A549 (cell line): ENCODE data around the gene RAP1A. TPM values are rescaled to one million over a fixed set of nuclear protein-coding genes. Genes with fewer than 3 reads are reported as not detected.
A peak's percentile ranks its signal among the peaks of the same experiment; 100 is the strongest.

Source experiments
- ATAC-seq, 2 experiments: fragments of 200-7000 bp in 1 of 2; fragments of >200 bp in 1 of 2; cut with Nextera tagmentation in 1 of 2; cut with Tn5 transposase in 1 of 2; 3 replicates each; pipeline versions ENCODE4 v1.8.0 to v1.9.1; 2018 to 2020; ENCODE audit warnings: mild to moderate bottlenecking in 1 of 2, moderate library complexity in 1 of 2
- CTCF ChIA-PET: fragments of 300-600 bp; sonication (Branson Sonifier 250); formaldehyde crosslinking; extraction: SDS; loops from one replicate; lab custom pipeline; 2021; ENCODE audit warnings: antibody characterized with exemption, inconsistent platforms; lab: Yijun Ruan, JAX
- POLR2A ChIA-PET: fragments of 350-600 bp; formaldehyde crosslinking; extraction: SDS; loops from one replicate; lab custom pipeline; 2021; ENCODE audit warnings: antibody characterized with exemption, inconsistent platforms; lab: Yijun Ruan, JAX
- DNase-seq, 2 experiments: peaks; one replicate each; pipeline versions ENCODE4 v3.0.0 to v3.0.0-alpha.2; 2011 to 2016; ENCODE audit warnings: low read depth in 1 of 2, low spot score in 1 of 2
- FAIRE-seq: peaks from 2 replicates; lab custom pipeline; 2011; peaks lifted over from hg19 to GRCh38; lab: Jason Lieb, UNC
- H3K27ac ChIP-seq, 2 experiments: fragments of >200 bp; sonication (Bioruptor Twin); formaldehyde crosslinking; 3 replicates each; pipeline ENCODE4 v1.5.1; 2016 to 2017
- H3K4me1 ChIP-seq: fragments of >200 bp; sonication (Bioruptor Twin); formaldehyde crosslinking; 3 replicates; pipeline ENCODE4 v1.6.1; 2016
- H3K4me2 ChIP-seq: fragments of >200 bp; sonication (Bioruptor Twin); formaldehyde crosslinking; 3 replicates; pipeline ENCODE4 v1.6.1; 2016
- H3K4me3 ChIP-seq: fragments of >200 bp; sonication (Bioruptor Twin); formaldehyde crosslinking; 3 replicates; pipeline ENCODE4 v1.5.1; 2016
- H3K9me3 ChIP-seq: fragments of >200 bp; sonication (Bioruptor Twin); formaldehyde crosslinking; 3 replicates; pipeline ENCODE4 v1.6.1; 2016
- BCL3 ChIP-seq: fragments of >200 bp; sonication (Bioruptor Twin); formaldehyde crosslinking; IDR thresholded peaks from 3 replicates; pipeline ENCODE4 v1.6.1; 2016
- CHD2 ChIP-seq: fragments of 150-350 bp; IDR thresholded peaks from 2 replicates; pipeline ENCODE4 v1.6.1; 2014; ENCODE audit warnings: low read length; ENCODE audit not compliant: partially characterized antibody
- CHD4 ChIP-seq: fragments of 200-600 bp; sonication (generic); IDR thresholded peaks from 2 replicates; pipeline ENCODE4 v1.6.1; 2016; ENCODE audit warnings: antibody characterized with exemption, mild to moderate bottlenecking, borderline replicate concordance
- CTCF ChIP-seq: fragments of >200 bp; sonication (Bioruptor Twin); formaldehyde crosslinking; IDR thresholded peaks from 3 replicates; pipeline ENCODE4 v1.5.1; 2016
- EHMT2 ChIP-seq: fragments of 200-600 bp; sonication (generic); IDR thresholded peaks from 2 replicates; pipeline ENCODE4 v1.6.1; 2016; ENCODE audit warnings: antibody characterized with exemption, low read depth, mild to moderate bottlenecking, moderate library complexity
- ESRRA ChIP-seq: fragments of 150-350 bp; IDR thresholded peaks from 2 replicates; pipeline ENCODE4 v1.6.1; 2014; ENCODE audit warnings: mild to moderate bottlenecking, low read length, borderline replicate concordance
- GATA3 ChIP-seq: IDR thresholded peaks from 2 replicates; pipeline ENCODE4 v1.6.1; 2012; ENCODE audit warnings: borderline replicate concordance
- HMGXB4 ChIP-seq: fragments of 250-450 bp; sonication (Bioruptor Pico); IDR thresholded peaks from 2 replicates; pipeline ENCODE4 v1.5.0; 2021; ENCODE audit warnings: mild to moderate bottlenecking, moderate library complexity, borderline replicate concordance
- HOXA7 ChIP-seq: fragments of 250-450 bp; sonication (Bioruptor Pico); IDR thresholded peaks from 2 replicates; pipeline ENCODE4 v1.5.0; 2020; ENCODE audit warnings: mild to moderate bottlenecking, moderate library complexity
- KDM5A ChIP-seq: fragments of 200-600 bp; sonication (generic); IDR thresholded peaks from 2 replicates; pipeline ENCODE4 v1.6.1; 2016; ENCODE audit warnings: antibody characterized with exemption, mild to moderate bottlenecking
- MAFK ChIP-seq: fragments of 450-650 bp; IDR thresholded peaks from 2 replicates; pipeline ENCODE4 v1.6.1; 2014; ENCODE audit not compliant: partially characterized antibody
- MAZ ChIP-seq: fragments of 150-350 bp; IDR thresholded peaks from 2 replicates; pipeline ENCODE4 v1.6.1; 2014; ENCODE audit warnings: antibody characterized with exemption, low read depth, low read length, borderline replicate concordance
- NFE2L2 ChIP-seq: fragments of 150-350 bp; conservative IDR thresholded peaks from 2 replicates; pipeline ENCODE4 v1.6.1; 2014; ENCODE audit warnings: low read length
- PHF8 ChIP-seq: fragments of 200-600 bp; sonication (generic); IDR thresholded peaks from 2 replicates; pipeline ENCODE4 v1.6.1; 2016; ENCODE audit warnings: low read depth, mild to moderate bottlenecking, antibody characterized with exemption, moderate library complexity, borderline replicate concordance
- POLR2AphosphoS2 ChIP-seq: conservative IDR thresholded peaks from 2 replicates; pipeline ENCODE4 v1.6.1; 2012; ENCODE audit warnings: low read length, improper control_type of control experiment, inconsistent platforms
- RARB ChIP-seq: fragments of 250-450 bp; sonication (Bioruptor Pico); IDR thresholded peaks from 2 replicates; pipeline ENCODE4 v1.8.0; 2021; ENCODE audit warnings: mild to moderate bottlenecking, moderate library complexity
- RCOR1 ChIP-seq: fragments of 150-350 bp; IDR thresholded peaks from 2 replicates; pipeline ENCODE4 v1.6.1; 2014; ENCODE audit warnings: antibody characterized with exemption, low read length, low read depth
- RFX5 ChIP-seq: fragments of 450-650 bp; IDR thresholded peaks from 2 replicates; pipeline ENCODE4 v1.7.1; 2014; ENCODE audit warnings: antibody characterized with exemption, mild to moderate bottlenecking, moderate library complexity
- ZNF302 ChIP-seq: fragments of 250-450 bp; sonication (Bioruptor Pico); IDR thresholded peaks from 2 replicates; pipeline ENCODE4 v1.9.0; 2021; ENCODE audit warnings: inconsistent platforms, mild to moderate bottlenecking, moderate library complexity
- ZSCAN20 ChIP-seq: fragments of 250-450 bp; sonication (Bioruptor Pico); IDR thresholded peaks from 2 replicates; pipeline ENCODE4 v1.8.0; 2022; ENCODE audit warnings: mild to moderate bottlenecking, moderate library complexity
- WGBS: methylation state at CpG from one replicate; pipeline ENCODE4 v1.1.6; 2017; ENCODE audit errors: missing lambda C conversion rate; 5-methylcytosine and 5-hydroxymethylcytosine counted together
- polyA plus RNA-seq, 4 experiments: library from polyadenylated mRNA; depleted of rRNA in 3 of 4; stranded (reverse); fragments of >200 nt; fragmentation: RNase III in 1 of 4; extraction: RNeasy Plus Mini Kit Qiagen cat#74134 plus additional on column Dnase treatment in 1 of 4; gene quantifications; 2 replicates in 3 of 4; 3 replicates in 1 of 4; pipeline ENCODE4 v1.2.3, GENCODE V29; 2011 to 2017
- TF ChIP-seq, protein P1 (sequence below): IDR thresholded peaks from 2 replicates; pipeline ENCODE4 v1.6.1; 2012; ENCODE audit warnings: low read depth, borderline replicate concordance
- TF ChIP-seq, protein P2 (sequence below): fragments of 200-600 bp; sonication (generic); IDR thresholded peaks from 2 replicates; pipeline ENCODE4 v1.6.1; 2016; ENCODE audit warnings: antibody characterized with exemption, mild to moderate bottlenecking, moderate library complexity
- TF ChIP-seq, protein P3 (sequence below): fragments of 150-350 bp; IDR thresholded peaks from 2 replicates; pipeline ENCODE4 v1.6.1; 2014; ENCODE audit warnings: low read depth, mild to moderate bottlenecking, low read length

Gene RAP1A
- polyA plus RNA-seq, 2 of the 4 experiments (the other 2 are of a cell fraction): 37.1 to 39.8 TPM

DNA sequence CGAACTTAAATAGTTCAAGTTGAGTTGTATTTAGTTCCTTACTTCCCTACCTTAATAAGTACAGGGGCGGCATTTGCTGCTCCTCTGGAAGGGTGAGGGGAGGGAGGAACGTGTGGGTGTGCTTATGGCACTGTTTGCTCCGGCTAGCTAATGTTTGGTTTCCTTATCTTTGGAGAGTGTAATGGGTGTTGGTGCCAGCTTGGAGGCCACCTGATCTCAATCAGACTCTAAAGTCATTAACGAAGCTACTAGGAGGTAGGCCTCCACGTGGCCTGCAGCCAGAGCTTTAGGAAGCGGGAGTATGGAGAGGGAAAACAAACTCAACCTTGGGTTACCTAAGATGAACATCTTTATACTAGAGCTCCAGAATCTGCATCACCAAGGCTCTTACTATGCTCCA, 43.0 kb upstream of the RAP1A start:
- 62% methylated on average over 7 of the region's 7 CpGs for WGBS
- DNase-seq (no peak), FAIRE-seq (no peak), ATAC-seq (no peak)
- CTCF ChIA-PET: interaction anchor here (1.0 to 2.0 kb wide), 2 partner anchors 10 to 68 kb away, joined by 3 to 4 read pairs; no protein-coding TSS in a partner anchor
- H3K4me2 ChIP-seq: no peak overlapping the region
- no peak for TF ChIP-seq ZSCAN20
- TF ChIP-seq, protein P1, sequence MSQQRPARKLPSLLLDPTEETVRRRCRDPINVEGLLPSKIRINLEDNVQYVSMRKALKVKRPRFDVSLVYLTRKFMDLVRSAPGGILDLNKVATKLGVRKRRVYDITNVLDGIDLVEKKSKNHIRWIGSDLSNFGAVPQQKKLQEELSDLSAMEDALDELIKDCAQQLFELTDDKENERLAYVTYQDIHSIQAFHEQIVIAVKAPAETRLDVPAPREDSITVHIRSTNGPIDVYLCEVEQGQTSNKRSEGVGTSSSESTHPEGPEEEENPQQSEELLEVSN: no peak
- no peak for TF ChIP-seq CHD4
- TF ChIP-seq POLR2AphosphoS2: no peak
- no peak for TF ChIP-seq CTCF
- no peak for TF ChIP-seq GATA3
- TF ChIP-seq BCL3: no peak
- no peak for TF ChIP-seq HOXA7 (CRISPR knock-in tag)
- TF ChIP-seq EHMT2: no peak
- no peak for TF ChIP-seq RFX5
- TF ChIP-seq CHD2: no peak
- no peak for TF ChIP-seq ESRRA
- no peak for TF ChIP-seq HMGXB4 (CRISPR knock-in tag)
- TF ChIP-seq, protein P2, sequence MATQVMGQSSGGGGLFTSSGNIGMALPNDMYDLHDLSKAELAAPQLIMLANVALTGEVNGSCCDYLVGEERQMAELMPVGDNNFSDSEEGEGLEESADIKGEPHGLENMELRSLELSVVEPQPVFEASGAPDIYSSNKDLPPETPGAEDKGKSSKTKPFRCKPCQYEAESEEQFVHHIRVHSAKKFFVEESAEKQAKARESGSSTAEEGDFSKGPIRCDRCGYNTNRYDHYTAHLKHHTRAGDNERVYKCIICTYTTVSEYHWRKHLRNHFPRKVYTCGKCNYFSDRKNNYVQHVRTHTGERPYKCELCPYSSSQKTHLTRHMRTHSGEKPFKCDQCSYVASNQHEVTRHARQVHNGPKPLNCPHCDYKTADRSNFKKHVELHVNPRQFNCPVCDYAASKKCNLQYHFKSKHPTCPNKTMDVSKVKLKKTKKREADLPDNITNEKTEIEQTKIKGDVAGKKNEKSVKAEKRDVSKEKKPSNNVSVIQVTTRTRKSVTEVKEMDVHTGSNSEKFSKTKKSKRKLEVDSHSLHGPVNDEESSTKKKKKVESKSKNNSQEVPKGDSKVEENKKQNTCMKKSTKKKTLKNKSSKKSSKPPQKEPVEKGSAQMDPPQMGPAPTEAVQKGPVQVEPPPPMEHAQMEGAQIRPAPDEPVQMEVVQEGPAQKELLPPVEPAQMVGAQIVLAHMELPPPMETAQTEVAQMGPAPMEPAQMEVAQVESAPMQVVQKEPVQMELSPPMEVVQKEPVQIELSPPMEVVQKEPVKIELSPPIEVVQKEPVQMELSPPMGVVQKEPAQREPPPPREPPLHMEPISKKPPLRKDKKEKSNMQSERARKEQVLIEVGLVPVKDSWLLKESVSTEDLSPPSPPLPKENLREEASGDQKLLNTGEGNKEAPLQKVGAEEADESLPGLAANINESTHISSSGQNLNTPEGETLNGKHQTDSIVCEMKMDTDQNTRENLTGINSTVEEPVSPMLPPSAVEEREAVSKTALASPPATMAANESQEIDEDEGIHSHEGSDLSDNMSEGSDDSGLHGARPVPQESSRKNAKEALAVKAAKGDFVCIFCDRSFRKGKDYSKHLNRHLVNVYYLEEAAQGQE: no peak
- TF ChIP-seq ZNF302 (CRISPR knock-in tag): no peak
- TF ChIP-seq MAZ: no peak
- no peak overlapping the region for H3K4me3 ChIP-seq
- H3K27ac ChIP-seq: no peak overlapping the region
- no peaks in the 10 kb centered on the region for H3K9me3 ChIP-seq
- no peaks in the 10 kb centered on the region for H3K4me1 ChIP-seq
- POLR2A ChIA-PET: no interaction called here

DNA sequence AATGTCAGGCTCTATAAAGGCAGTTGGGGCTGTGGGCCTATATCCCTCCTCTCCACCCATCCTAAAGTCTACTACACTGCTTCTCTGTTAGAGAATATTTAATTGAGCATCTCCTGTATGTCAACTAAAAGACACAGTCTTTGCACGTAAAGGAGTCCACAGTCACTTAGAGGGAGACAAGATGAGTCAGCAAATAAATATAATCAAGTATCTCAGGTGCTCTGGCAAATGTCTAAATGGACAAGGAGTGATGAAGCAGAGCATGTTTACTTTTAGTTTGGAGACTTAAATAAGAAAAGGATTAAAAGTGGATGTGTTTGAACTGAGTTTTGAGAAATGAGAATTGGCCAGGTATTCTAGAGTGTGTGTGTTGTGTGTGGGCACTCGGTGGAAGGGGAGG, 41.8 kb upstream of the RAP1A start:
- no peak for FAIRE-seq
- Histone ChIP-seq H3K4me2 (no peak overlapping the region), H3K4me1 (no peaks in the 10 kb centered on the region), H3K9me3 (no peaks in the 10 kb centered on the region), H3K4me3 (no peak overlapping the region), H3K27ac (no peak overlapping the region)
- ATAC-seq: no peak
- 33% methylated on average over 2 of the region's 2 CpGs for WGBS
- no peak for DNase-seq
- CTCF ChIA-PET: no interaction called here
- POLR2A ChIA-PET: no interaction called here
- TF ChIP-seq HMGXB4 (CRISPR knock-in tag) (no peak), MAFK (peak; percentile 85), KDM5A (no peak), PHF8 (no peak), ZNF302 (CRISPR knock-in tag) (no peak), RARB (CRISPR knock-in tag) (no peak), RCOR1 (no peak), NFE2L2 (peak; percentile 46; the same call in 1 of the 2 replicates)
- TF ChIP-seq, protein P1: no peak
- TF ChIP-seq, protein P3, sequence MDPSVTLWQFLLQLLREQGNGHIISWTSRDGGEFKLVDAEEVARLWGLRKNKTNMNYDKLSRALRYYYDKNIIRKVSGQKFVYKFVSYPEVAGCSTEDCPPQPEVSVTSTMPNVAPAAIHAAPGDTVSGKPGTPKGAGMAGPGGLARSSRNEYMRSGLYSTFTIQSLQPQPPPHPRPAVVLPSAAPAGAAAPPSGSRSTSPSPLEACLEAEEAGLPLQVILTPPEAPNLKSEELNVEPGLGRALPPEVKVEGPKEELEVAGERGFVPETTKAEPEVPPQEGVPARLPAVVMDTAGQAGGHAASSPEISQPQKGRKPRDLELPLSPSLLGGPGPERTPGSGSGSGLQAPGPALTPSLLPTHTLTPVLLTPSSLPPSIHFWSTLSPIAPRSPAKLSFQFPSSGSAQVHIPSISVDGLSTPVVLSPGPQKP: no peak
